GM10248 (cell line): ENCODE results near the gene ENOSF1.
"Not testable (repeated sequence)": the region's sequence is repeated elsewhere in the genome, so short reads cannot be mapped to it uniquely, and the experiment has no call there.

Experiments used
- CTCF ChIA-PET: fragments of 300-600 bp; sonication (Branson Sonifier 250); formaldehyde crosslinking; extraction: SDS; loops from one replicate; lab custom pipeline; 2021; ENCODE audit warnings: antibody characterized with exemption; lab: Yijun Ruan, JAX
- POLR2A ChIA-PET: fragments of 350-650 bp; sonication (Branson Sonifier 250); formaldehyde crosslinking; extraction: SDS; loops from one replicate; lab custom pipeline; 2020; ENCODE audit warnings: antibody characterized with exemption; lab: Yijun Ruan, JAX
- DNase-seq: peaks from one replicate; pipeline ENCODE4 v3.0.0; 2012; ENCODE audit errors: extremely low spot score
- CTCF ChIP-seq: IDR thresholded peaks from 2 replicates; pipeline ENCODE4 v1.5.1; 2012; ENCODE audit warnings: mild to moderate bottlenecking, low read depth; ENCODE audit errors: extremely low read depth, missing control alignments, control extremely low read depth

The ENOSF1 gene

GRCh38 chr18:712401-713134 lies at the start of gene ENOSF1:
Gene ENOSF1 (minus strand): TSS chr18:712630. CDS start chr18:712587, 43 bp downstream.
- ChIA-PET CTCF (interaction anchor here (0.6 to 2.3 kb wide), 29 partner anchors 8 to 134 kb away, joined by 3 to 25 read pairs (median 4); no protein-coding TSS in a partner anchor), POLR2A (interaction anchor here (0.9 to 1.2 kb wide), 2 partner anchors 9 to 20 kb away, joined by 3 to 5 read pairs; no protein-coding TSS in a partner anchor)
- peak; percentile 93 for DNase-seq
- TF ChIP-seq CTCF: peak; percentile 83

- POLR2A ChIA-PET, DNase-seq, CTCF ChIA-PET: not testable (repeated sequence)
Observed at GRCh38 chr18:759864-760263, 47.4 kb upstream of the ENOSF1 start.

- DNase-seq: no peak
- POLR2A ChIA-PET: no interaction called here
- CTCF ChIA-PET: interaction anchor here (0.8 to 2.0 kb wide), 6 partner anchors 10 to 84 kb away, joined by 3 to 7 read pairs (median 3); no protein-coding TSS in a partner anchor
- no peak for TF ChIP-seq CTCF
Observed at GRCh38 chr18:755506-755905, 43.1 kb upstream of the ENOSF1 start.

- no peak for DNase-seq
- ChIA-PET POLR2A (no interaction called here), CTCF (interaction anchor here (0.6 to 2.0 kb wide), 11 partner anchors 10 to 85 kb away, joined by 3 to 8 read pairs (median 3); partner anchors contain the start of gene ENOSF1)
- no peak for TF ChIP-seq CTCF
Observed at GRCh38 chr18:754656-755055, 42.2 kb upstream of the ENOSF1 start.

GRCh38 chr18:750456-750855 lies 38.0 kb upstream of the ENOSF1 start:
- no peak for DNase-seq
- CTCF ChIA-PET: no interaction called here
- TF ChIP-seq CTCF: no peak
- POLR2A ChIA-PET: no interaction called here

- CTCF ChIA-PET: interaction anchor here (1.0 to 14.8 kb wide), 4 partner anchors 33 to 94 kb away, joined by 3 to 191 read pairs (median 4); partner anchors contain the start of gene ENOSF1
- DNase-seq: no peak
- POLR2A ChIA-PET: no interaction called here
- TF ChIP-seq CTCF: no peak
Observed at GRCh38 chr18:744832-745597, 32.6 kb upstream of the ENOSF1 start.
